K562 (cell line): Measurements from ENCODE around the gene ECSCR. TPM values are rescaled to one million over a fixed set of nuclear protein-coding genes. Genes with fewer than 3 reads are reported as not detected.
"Not testable (repeated sequence)": the region's sequence is repeated elsewhere in the genome, so short reads cannot be mapped to it uniquely, and the experiment has no call there.

Source experiments
- BHLHE40 ChIP-seq: IDR thresholded peaks from 2 replicates; pipeline ENCODE4 v1.6.1; 2011; ENCODE audit warnings: low read length, improper control_type of control experiment
- CBX3 ChIP-seq, 2 experiments: IDR thresholded peaks; 1 replicate in 1 of 2; 2 replicates in 1 of 2; pipeline ENCODE4 v1.6.1; 2012; ENCODE audit warnings: inconsistent platforms in 2 of 2, low read length in 2 of 2, borderline replicate concordance in 1 of 2, control low read depth in 1 of 2
- FOXP1 ChIP-seq: sonication (generic); formaldehyde crosslinking; IDR thresholded peaks from 2 replicates; pipeline ENCODE4 v1.8.0; 2022; ENCODE audit warnings: mild to moderate bottlenecking, missing genetic modification reagents
- HBP1 ChIP-seq: fragments of 450-650 bp; formaldehyde crosslinking; IDR thresholded peaks from 2 replicates; pipeline ENCODE4 v1.4.0; 2022; ENCODE audit warnings: missing genetic modification characterization
- MEIS2 ChIP-seq: fragments of 450-650 bp; IDR thresholded peaks from 2 replicates; pipeline ENCODE4 v1.6.1; 2014; ENCODE audit warnings: mild to moderate bottlenecking; ENCODE audit not compliant: partially characterized antibody
- NR4A1 ChIP-seq, 2 experiments: fragments of 250-450 bp in 1 of 2; fragments of 450-650 bp in 1 of 2; sonication (Bioruptor Pico) in 1 of 2; IDR thresholded peaks; 2 replicates each; pipeline versions ENCODE4 v1.4.0 to v1.6.1; 2016 to 2020; ENCODE audit warnings: mild to moderate bottlenecking in 2 of 2, missing compliant biosample characterization in 1 of 2, missing genetic modification characterization in 1 of 2, moderate library complexity in 1 of 2
- RCOR1 ChIP-seq, 2 experiments: IDR thresholded peaks; 2 replicates each; pipeline ENCODE4 v1.6.1; 2012; ENCODE audit warnings: low read depth in 2 of 2, low read length in 2 of 2, borderline replicate concordance in 1 of 2, improper control_type of control experiment in 1 of 2
- SMAD3 ChIP-seq: fragments of 450-650 bp; formaldehyde crosslinking; conservative IDR thresholded peaks from 2 replicates; pipeline ENCODE4 v1.4.0; 2020; ENCODE audit warnings: mild to moderate bottlenecking
- SMARCE1 ChIP-seq: fragments of 450-650 bp; IDR thresholded peaks from 2 replicates; pipeline ENCODE4 v1.7.1; 2016; ENCODE audit warnings: mild to moderate bottlenecking
- TBP ChIP-seq: optimal IDR thresholded peaks from 2 replicates; pipeline ENCODE3; 2011; ENCODE audit warnings: low read depth, low read length, improper control_type of control experiment
- YY1 ChIP-seq, 3 experiments: IDR thresholded peaks; 2 replicates each; pipeline ENCODE4 v1.6.1; 2011; ENCODE audit warnings: low read length in 2 of 3, mild to moderate bottlenecking in 2 of 3, moderate library complexity in 2 of 3, borderline replicate concordance in 1 of 3, control low read depth in 1 of 3, low read depth in 1 of 3; ENCODE audit not compliant: insufficient read depth in 3 of 3, insufficient replicate concordance in 2 of 3, control insufficient read depth in 1 of 3, insufficient read length in 1 of 3; ENCODE audit errors: extremely low read depth in 1 of 3
- ZBTB11 ChIP-seq, 3 experiments: fragments of 200-800 bp in 1 of 3; fragments of 250-450 bp in 1 of 3; fragments of 450-650 bp in 1 of 3; sonication (Bioruptor Pico) in 1 of 3; sonication (Bioruptor generic) in 1 of 3; formaldehyde crosslinking in 1 of 3; IDR thresholded peaks; 2 replicates each; pipeline versions ENCODE4 v1.6.1 to v1.8.0; 2016 to 2022; ENCODE audit warnings: mild to moderate bottlenecking in 2 of 3, missing genetic modification characterization in 2 of 3, missing compliant biosample characterization in 1 of 3, moderate library complexity in 1 of 3
- ZFX ChIP-seq: sonication (generic); formaldehyde crosslinking; IDR thresholded peaks from 2 replicates; pipeline ENCODE4 v1.8.0; 2022; ENCODE audit warnings: mild to moderate bottlenecking, missing genetic modification reagents, moderate library complexity
- ZNF639 ChIP-seq, 2 experiments: fragments of 200-800 bp in 1 of 2; sonication (Bioruptor generic) in 1 of 2; sonication (generic) in 1 of 2; formaldehyde crosslinking in 1 of 2; IDR thresholded peaks in 1 of 2; conservative IDR thresholded peaks in 1 of 2; 2 replicates each; pipeline versions ENCODE4 v1.5.0 to v1.6.1; 2016 to 2020; ENCODE audit warnings: missing compliant biosample characterization in 1 of 2, missing genetic modification characterization in 1 of 2, missing genetic modification reagents in 1 of 2
- polyA plus RNA-seq, 8 experiments: library from polyadenylated mRNA; depleted of rRNA in 4 of 8; stranded (reverse) in 5 of 8; unstranded in 3 of 8; fragments of >200 nt; fragmentation: Nextera tagmentation in 2 of 8; fragmentation: Illumina TruSeq in 1 of 8; extraction: Ambion mirVana in 2 of 8; extraction: Trizol in 1 of 8; gene quantifications; 2 replicates each; pipeline versions ENCODE4 v1.2.1 to v1.2.3, GENCODE V29; 2011 to 2014; ENCODE audit warnings: inconsistent platforms in 1 of 8, missing spikeins in 1 of 8
- total RNA-seq, 7 experiments: library from RNA; depleted of rRNA in 6 of 7; stranded (reverse); fragments of >200 nt in 6 of 7; fragmentation: Illumina TruSeq in 2 of 7; extraction: Trizol in 2 of 7; gene quantifications; 2 replicates each; pipeline versions ENCODE4 v1.2.1 to v1.2.3, GENCODE V29; 2011 to 2021; ENCODE audit warnings: low replicate concordance in 1 of 7
- TF ChIP-seq, protein P1 (sequence below): fragments of 450-650 bp; IDR thresholded peaks from 2 replicates; pipeline ENCODE4 v1.6.1; 2016; ENCODE audit warnings: antibody characterized with exemption

ECSCR gene
- total and polyA plus RNA-seq, 9 of the 15 experiments (the other 6 are each of a cell fraction or from before 2014, with no cell fraction given), result 0.10 to 0.25 (median 0.13) TPM; not detected in 6

DNA sequence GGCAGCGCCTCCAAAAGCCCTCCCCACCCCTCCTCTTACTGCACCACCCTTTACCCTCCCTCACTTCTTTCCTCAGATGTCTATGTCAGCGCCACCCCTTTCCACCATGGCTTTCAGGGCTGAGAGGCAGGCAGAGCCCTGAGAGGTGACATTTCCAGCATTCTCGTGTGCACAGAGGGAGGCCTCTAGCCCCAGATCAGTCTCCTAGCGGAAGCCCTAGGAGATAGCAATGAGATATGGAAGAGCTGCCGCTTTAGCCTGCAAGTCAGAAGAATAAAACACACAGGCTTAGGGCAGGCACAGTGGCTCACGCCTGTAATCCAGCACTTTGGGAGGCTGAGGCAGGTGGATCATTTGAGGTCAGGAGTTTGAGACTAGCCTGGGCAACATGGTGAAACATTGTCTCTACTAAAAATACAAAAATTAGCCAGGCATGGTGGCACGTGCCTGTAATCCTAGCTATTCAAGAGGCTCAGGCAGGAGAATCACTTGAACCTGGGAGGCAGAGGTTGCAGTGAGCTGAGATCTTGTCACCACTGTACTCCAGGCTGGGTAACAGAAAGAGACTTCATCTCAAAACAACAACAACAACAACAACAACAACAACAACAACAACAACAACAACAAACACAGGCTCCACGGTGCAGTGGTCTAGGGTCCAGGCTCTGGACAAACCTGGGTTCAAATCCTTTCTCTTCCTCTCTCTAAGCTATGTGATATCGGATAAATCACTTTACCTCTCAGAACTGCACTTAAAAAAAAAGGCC lies 16.3 kb upstream of the ECSCR start (continued):
- TF ChIP-seq ZNF639 (CRISPR knock-in tag; conservative IDR thresholded peaks at IDR 0.05 in 1 of 2, IDR thresholded peaks at IDR 0.05 in 1 of 2), result peak in 1 of 2 experiments; percentile 64; a peak in 2 of 4 replicates
- TF ChIP-seq HBP1 (CRISPR knock-in tag), result 0 out of 2 replicates have a peak, but pooled peaks have one; percentile 8
- peak; percentile 51; the same call in 1 of the 2 replicates for TF ChIP-seq SMARCE1
- TF ChIP-seq ZBTB11 (CRISPR knock-in tag; IDR thresholded peaks at IDR 0.05), result peak in 1 of 3 experiments; percentile 64; a peak in 2 of 6 replicates
- TF ChIP-seq, protein P1, sequence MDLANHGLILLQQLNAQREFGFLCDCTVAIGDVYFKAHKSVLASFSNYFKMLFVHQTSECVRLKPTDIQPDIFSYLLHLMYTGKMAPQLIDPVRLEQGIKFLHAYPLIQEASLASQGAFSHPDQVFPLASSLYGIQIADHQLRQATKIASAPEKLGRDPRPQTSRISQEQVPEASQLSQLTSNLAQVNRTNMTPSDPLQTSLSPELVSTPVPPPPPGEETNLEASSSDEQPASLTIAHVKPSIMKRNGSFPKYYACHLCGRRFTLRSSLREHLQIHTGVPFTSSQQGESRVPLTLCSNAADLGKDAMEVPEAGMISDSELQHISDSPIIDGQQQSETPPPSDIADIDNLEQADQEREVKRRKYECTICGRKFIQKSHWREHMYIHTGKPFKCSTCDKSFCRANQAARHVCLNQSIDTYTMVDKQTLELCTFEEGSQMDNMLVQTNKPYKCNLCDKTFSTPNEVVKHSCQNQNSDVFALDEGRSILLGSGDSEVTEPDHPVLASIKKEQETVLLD, result 0 out of 2 replicates have a peak, but pooled peaks have one; percentile 45
- peak; percentile 49 for TF ChIP-seq ZFX (CRISPR knock-in tag)
- TF ChIP-seq CBX3 (IDR thresholded peaks at IDR 0.05; ENCODE audit: borderline replicate concordance in 1 of 2, low read length in 2 of 2), result 0 out of 3 replicates have a peak, but pooled peaks of 1 of the 2 experiments have one; percentile 41
- TF ChIP-seq SMAD3 (CRISPR knock-in tag), result 0 out of 2 replicates have a peak, but pooled peaks have one; percentile 2
- peak; percentile 79 for TF ChIP-seq FOXP1 (CRISPR knock-in tag)
- peak; percentile 54; the same call in 1 of the 2 replicates for TF ChIP-seq BHLHE40
- peak in 1 of 3 experiments; percentile 38 for TF ChIP-seq YY1 (IDR thresholded peaks at IDR 0.05; ENCODE audit: borderline replicate concordance in 1 of 3, control insufficient read depth in 1 of 3, extremely low read depth in 1 of 3, insufficient read depth in 3 of 3, insufficient read length in 1 of 3, insufficient replicate concordance in 2 of 3, low read depth in 1 of 3, low read length in 2 of 3)
- TF ChIP-seq RCOR1 (IDR thresholded peaks at IDR 0.05; ENCODE audit: borderline replicate concordance in 1 of 2, low read depth in 2 of 2, low read length in 2 of 2), result 0 out of 4 replicates have a peak, but pooled peaks of 1 of the 2 experiments have one; percentile 22
- TF ChIP-seq MEIS2, result peak; percentile 10
- TF ChIP-seq NR4A1 (CRISPR knock-in tag; IDR thresholded peaks at IDR 0.05), result not testable (repeated sequence)
- peak; percentile 64; the same call in 1 of the 2 replicates for TF ChIP-seq NR4A1 (tag; IDR thresholded peaks at IDR 0.05)
- TF ChIP-seq TBP, result peak; percentile 53
